ENCODE data around the gene SLC25A13. TPM values are rescaled to one million over a fixed set of nuclear protein-coding genes. Genes with fewer than 3 reads are reported as not detected.

Gene SLC25A13
- total RNA-seq, 1 experiment from 2014 or later = 52.5 TPM

- Histone ChIP-seq H3F3A (ENCODE audit: insufficient read depth, low read depth) (no peaks in the 10 kb centered on the region), H4K20me1 (ENCODE audit: insufficient read depth) (no peaks in the 10 kb centered on the region), H3K36me3 (ENCODE audit: low read depth) (no peaks in the 10 kb centered on the region), H3K4me3 (no peak overlapping the region), H3K79me2 (ENCODE audit: low read depth) (no peaks in the 10 kb centered on the region), H2AFZ (no peak overlapping the region), H3K9me3 (ENCODE audit: insufficient read depth, low read depth) (no peaks in the 10 kb centered on the region), H3K4me1 (replicated peaks; ENCODE audit: insufficient read depth) (no peaks in the 10 kb centered on the region), H3K4me2 (no peak overlapping the region), H3K27ac (no peak overlapping the region), H3K27me3 (ENCODE audit: insufficient read depth, low read depth) (no peaks in the 10 kb centered on the region), H3K9me2 (ENCODE audit: insufficient read depth) (no peaks in the 10 kb centered on the region)
- POLR2A ChIA-PET (ENCODE audit: unreplicated experiment) = no interaction called here
- no TSS peak for BruUV-seq (replicated peaks)
- TF ChIP-seq EZH2 (IDR thresholded peaks at IDR 0.05; ENCODE audit: low read depth) (no peak), CTCF (conservative IDR thresholded peaks at IDR 0.05) (no peak)
- intact Hi-C loops (cut with micrococcal nuclease; ENCODE audit: unreplicated experiment) = no loop called here
- CTCF ChIA-PET = no interaction called here
- no peak for DNase-seq
Observed at GRCh38 chr7:96111405-96111804, 210.5 kb downstream of the SLC25A13 start.

GRCh38 chr7:96104984-96105383 is 216.9 kb downstream of the SLC25A13 start:
- Histone ChIP-seq H3K9me2 (ENCODE audit: insufficient read depth) (no peaks in the 10 kb centered on the region), H3K36me3 (ENCODE audit: low read depth) (no peaks in the 10 kb centered on the region), H3K4me1 (replicated peaks; ENCODE audit: insufficient read depth) (no peaks in the 10 kb centered on the region), H3K27me3 (ENCODE audit: insufficient read depth, low read depth) (no peaks in the 10 kb centered on the region), H3K79me2 (ENCODE audit: low read depth) (no peaks in the 10 kb centered on the region), H3K9me3 (ENCODE audit: insufficient read depth, low read depth) (no peaks in the 10 kb centered on the region), H3K4me2 (no peak overlapping the region), H3F3A (ENCODE audit: insufficient read depth, low read depth) (no peaks in the 10 kb centered on the region), H4K20me1 (ENCODE audit: insufficient read depth) (no peaks in the 10 kb centered on the region), H2AFZ (no peak overlapping the region), H3K4me3 (no peak overlapping the region), H3K27ac (no peak overlapping the region)
- DNase-seq = no peak
- intact Hi-C loops (cut with micrococcal nuclease; ENCODE audit: unreplicated experiment) = no loop called here
- ChIA-PET CTCF (no interaction called here), POLR2A (ENCODE audit: unreplicated experiment) (no interaction called here)
- no peak for TF ChIP-seq CTCF (conservative IDR thresholded peaks at IDR 0.05)
- no peak for TF ChIP-seq EZH2 (IDR thresholded peaks at IDR 0.05; ENCODE audit: low read depth)
- no TSS peak for BruUV-seq (replicated peaks)

- ChIA-PET POLR2A (ENCODE audit: unreplicated experiment) (interaction anchor here (0.7 kb wide), 1 partner anchor 169 kb away, joined by 5 read pairs; no protein-coding TSS in a partner anchor), CTCF (no interaction called here)
- H4K20me1 ChIP-seq (ENCODE audit: insufficient read depth) = no peaks in the 10 kb centered on the region
- no peaks in the 10 kb centered on the region for H3K36me3 ChIP-seq (ENCODE audit: low read depth)
- BruUV-seq (replicated peaks) = no TSS peak
- TF ChIP-seq EZH2 (IDR thresholded peaks at IDR 0.05; ENCODE audit: low read depth) (no peak), CTCF (conservative IDR thresholded peaks at IDR 0.05) (no peak)
- H3K79me2 ChIP-seq (ENCODE audit: low read depth) = no peaks in the 10 kb centered on the region
- H3K9me3 ChIP-seq (ENCODE audit: insufficient read depth, low read depth) = no peaks in the 10 kb centered on the region
- H3K4me1 ChIP-seq (replicated peaks; ENCODE audit: insufficient read depth) = no peaks in the 10 kb centered on the region
- no peaks in the 10 kb centered on the region for H3K9me2 ChIP-seq (ENCODE audit: insufficient read depth)
- no peak overlapping the region for H3K27ac ChIP-seq
- no peaks in the 10 kb centered on the region for H3K27me3 ChIP-seq (ENCODE audit: insufficient read depth, low read depth)
- no peak for DNase-seq
- no peak overlapping the region for H2AFZ ChIP-seq
- no peaks in the 10 kb centered on the region for H3F3A ChIP-seq (ENCODE audit: insufficient read depth, low read depth)
- no peak overlapping the region for H3K4me3 ChIP-seq
- intact Hi-C loops (cut with micrococcal nuclease; ENCODE audit: unreplicated experiment) = no loop called here
- H3K4me2 ChIP-seq = no peak overlapping the region
Observed at GRCh38 chr7:96102096-96102811, 219.6 kb downstream of the SLC25A13 start.

Data from PC-9 (cell line).